HG03097 (cell line): Measurements from ENCODE around the gene ELOVL1.

ENCODE experiments used
- ATAC-seq: cut with Tn5 transposase; IDR thresholded peaks from one replicate; pipeline ENCODE4 v1.9.1; 2021; ENCODE audit not compliant: unreplicated experiment, low FRiP score

ELOVL1 gene

GRCh38 chr1:43358121-43358745 lies 9.6 kb downstream of the ELOVL1 start:
- peak; percentile 3 for ATAC-seq

- no peak for ATAC-seq
Observed at GRCh38 chr1:43357251-43357650, 10.6 kb downstream of the ELOVL1 start.

- ATAC-seq: no peak
Observed at GRCh38 chr1:43354936-43355335, 12.9 kb downstream of the ELOVL1 start.

- no peak for ATAC-seq
Observed at GRCh38 chr1:43354471-43354870, 13.3 kb downstream of the ELOVL1 start.

GRCh38 chr1:43352881-43353280 lies 14.9 kb downstream of the ELOVL1 start:
- ATAC-seq: no peak

GRCh38 chr1:43352351-43352705 lies 15.5 kb downstream of the ELOVL1 start:
- no peak for ATAC-seq

- ATAC-seq: no peak
Observed at GRCh38 chr1:43351421-43352350, 16.1 kb downstream of the ELOVL1 start.

GRCh38 chr1:43350976-43351375 lies 16.8 kb downstream of the ELOVL1 start:
- no peak for ATAC-seq

- ATAC-seq: no peak
Observed at GRCh38 chr1:43349594-43350306, 18.1 kb downstream of the ELOVL1 start.

- ATAC-seq: no peak
Observed at GRCh38 chr1:43348809-43349593, 18.8 kb downstream of the ELOVL1 start.

GRCh38 chr1:43348343-43348808 lies 19.4 kb downstream of the ELOVL1 start:
- ATAC-seq: no peak

GRCh38 chr1:43346636-43347035 lies 21.2 kb downstream of the ELOVL1 start:
- ATAC-seq: no peak

GRCh38 chr1:43345120-43345519 lies 22.7 kb downstream of the ELOVL1 start:
- ATAC-seq: no peak

GRCh38 chr1:43344267-43344850 lies 23.5 kb downstream of the ELOVL1 start:
- ATAC-seq: no peak

- ATAC-seq: no peak
Observed at GRCh38 chr1:43340559-43340958, 27.3 kb downstream of the ELOVL1 start.

- ATAC-seq: no peak
Observed at GRCh38 chr1:43339584-43340232, 28.1 kb downstream of the ELOVL1 start.

GRCh38 chr1:43338001-43338400 lies 29.8 kb downstream of the ELOVL1 start:
- no peak for ATAC-seq

GRCh38 chr1:43337588-43337987 lies 30.2 kb downstream of the ELOVL1 start, which contains the start of gene MPL:
Gene MPL (plus strand): TSS chr1:43337818. CDS start chr1:43337849, 31 bp downstream.
- ATAC-seq: no peak

- ATAC-seq: no peak
Observed at GRCh38 chr1:43334453-43335205, 33.2 kb downstream of the ELOVL1 start.
